SU-DHL-6 (cell line): ENCODE data around the gene PALM.
"Not testable (repeated sequence)": the region's sequence is repeated elsewhere in the genome, so short reads cannot be mapped to it uniquely, and the experiment has no call there.

Experiments
- EZH2phosphoT487 ChIP-seq: fragments of 200-600 bp; sonication (generic), shearing (Covaris generic); conservative IDR thresholded peaks from 2 replicates; pipeline ENCODE4 v1.6.1; 2018; ENCODE audit warnings: mild to moderate bottlenecking, antibody characterized with exemption, low read length, moderate library complexity, mixed read lengths
- TF ChIP-seq, protein P1 (sequence below): fragments of 200-600 bp; sonication (generic); IDR thresholded peaks from one replicate; pipeline ENCODE4 v1.5.1; 2017; ENCODE audit warnings: antibody characterized with exemption, mild to moderate bottlenecking, low read length, moderate library complexity; ENCODE audit not compliant: insufficient read depth, poor library complexity, severe bottlenecking

GRCh38 chr19:666985-667573 lies 41.7 kb upstream of the PALM start:
- TF ChIP-seq, protein P1, sequence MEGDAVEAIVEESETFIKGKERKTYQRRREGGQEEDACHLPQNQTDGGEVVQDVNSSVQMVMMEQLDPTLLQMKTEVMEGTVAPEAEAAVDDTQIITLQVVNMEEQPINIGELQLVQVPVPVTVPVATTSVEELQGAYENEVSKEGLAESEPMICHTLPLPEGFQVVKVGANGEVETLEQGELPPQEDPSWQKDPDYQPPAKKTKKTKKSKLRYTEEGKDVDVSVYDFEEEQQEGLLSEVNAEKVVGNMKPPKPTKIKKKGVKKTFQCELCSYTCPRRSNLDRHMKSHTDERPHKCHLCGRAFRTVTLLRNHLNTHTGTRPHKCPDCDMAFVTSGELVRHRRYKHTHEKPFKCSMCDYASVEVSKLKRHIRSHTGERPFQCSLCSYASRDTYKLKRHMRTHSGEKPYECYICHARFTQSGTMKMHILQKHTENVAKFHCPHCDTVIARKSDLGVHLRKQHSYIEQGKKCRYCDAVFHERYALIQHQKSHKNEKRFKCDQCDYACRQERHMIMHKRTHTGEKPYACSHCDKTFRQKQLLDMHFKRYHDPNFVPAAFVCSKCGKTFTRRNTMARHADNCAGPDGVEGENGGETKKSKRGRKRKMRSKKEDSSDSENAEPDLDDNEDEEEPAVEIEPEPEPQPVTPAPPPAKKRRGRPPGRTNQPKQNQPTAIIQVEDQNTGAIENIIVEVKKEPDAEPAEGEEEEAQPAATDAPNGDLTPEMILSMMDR: not testable (repeated sequence)
- TF ChIP-seq EZH2phosphoT487: not testable (repeated sequence)
